ENCODE measurements around the gene OR6J1.
"Not testable (repeated sequence)": the region's sequence is repeated elsewhere in the genome, so short reads cannot be mapped to it uniquely, and the experiment has no call there.

Gene OR6J1

GRCh38 chr14:22644305-22644635, at the start of gene OR6J1:
Gene OR6J1, minus strand, starts transcription at chr14:22644352. Its CDS starts 9,541 bp downstream, at chr14:22634811.
- DNase-seq: no peak

- DNase-seq: no peak
Observed at GRCh38 chr14:22692194-22692593, 48.0 kb upstream of the OR6J1 start.

- no peak for DNase-seq
Observed at GRCh38 chr14:22691171-22691570, 47.0 kb upstream of the OR6J1 start.

- DNase-seq: no peak
Observed at GRCh38 chr14:22689199-22689598, 45.0 kb upstream of the OR6J1 start.

- DNase-seq: not testable (repeated sequence)
Observed at GRCh38 chr14:22687969-22688368, 43.8 kb upstream of the OR6J1 start.

GRCh38 chr14:22686176-22686611, 42.0 kb upstream of the OR6J1 start:
- not testable (repeated sequence) for DNase-seq

GRCh38 chr14:22685467-22685866, 41.3 kb upstream of the OR6J1 start:
- no peak for DNase-seq

- DNase-seq: not testable (repeated sequence)
Observed at GRCh38 chr14:22683428-22683827, 39.3 kb upstream of the OR6J1 start.

GRCh38 chr14:22678221-22678620, 34.1 kb upstream of the OR6J1 start:
- DNase-seq: no peak

GRCh38 chr14:22677551-22677950, 33.4 kb upstream of the OR6J1 start:
- not testable (repeated sequence) for DNase-seq

GRCh38 chr14:22671622-22672021, 27.5 kb upstream of the OR6J1 start:
- DNase-seq: no peak

- DNase-seq: no peak
Observed at GRCh38 chr14:22668863-22669262, 24.7 kb upstream of the OR6J1 start.

GRCh38 chr14:22668417-22668816, 24.3 kb upstream of the OR6J1 start:
- no peak for DNase-seq

GRCh38 chr14:22667881-22668280, 23.7 kb upstream of the OR6J1 start:
- DNase-seq: no peak

- no peak for DNase-seq
Observed at GRCh38 chr14:22666203-22666893, 22.2 kb upstream of the OR6J1 start.

- no peak for DNase-seq
Observed at GRCh38 chr14:22664261-22664660, 20.1 kb upstream of the OR6J1 start.

GRCh38 chr14:22660654-22661053, 16.5 kb upstream of the OR6J1 start:
- DNase-seq: no peak

- no peak for DNase-seq
Observed at GRCh38 chr14:22658946-22659345, 14.8 kb upstream of the OR6J1 start.

- DNase-seq: no peak
Observed at GRCh38 chr14:22657861-22658260, 13.7 kb upstream of the OR6J1 start.

GRCh38 chr14:22656945-22657731, 13.0 kb upstream of the OR6J1 start:
- DNase-seq: no peak

- no peak for DNase-seq
Observed at GRCh38 chr14:22656226-22656625, 12.1 kb upstream of the OR6J1 start.

GRCh38 chr14:22653012-22653621, 9.0 kb upstream of the OR6J1 start:
- peak; percentile 50 to 72 for DNase-seq

- DNase-seq: no peak
Observed at GRCh38 chr14:22651586-22651985, 7.4 kb upstream of the OR6J1 start.

- no peak for DNase-seq
Observed at GRCh38 chr14:22650960-22651521, 6.9 kb upstream of the OR6J1 start.
